Thoracic aorta (tissue), 2 donors: ENCODE results near the gene PDGFC. TPM values are rescaled to one million over a fixed set of nuclear protein-coding genes. Genes with fewer than 3 reads are reported as not detected.
A peak's percentile ranks its signal among the peaks of the same experiment; 100 is the strongest.

ENCODE experiments used
- ATAC-seq: fragments of 150-250 bp; one replicate; pipeline ENCODE4 v1.8.0; 2017; ENCODE audit warnings: low read depth; ENCODE audit not compliant: insufficient number of reproducible peaks, low FRiP score
- DNase-seq: peaks from one replicate; pipeline ENCODE4 v3.0.0-alpha.2; 2020; ENCODE audit warnings: low spot score
- H3K27ac ChIP-seq, 2 donors: fragments of 200-600 bp; sonication (generic); 1 replicate in 1 of 2; 2 replicates in 1 of 2; pipeline ENCODE4 v1.5.1; 2016; ENCODE audit warnings: mild to moderate bottlenecking in 2 of 2, moderate library complexity in 2 of 2
- H3K27me3 ChIP-seq: fragments of 200-600 bp; sonication (generic); replicated peaks from 2 replicates; pipeline ENCODE4 v1.6.0; 2016; ENCODE audit warnings: mild to moderate bottlenecking; ENCODE audit not compliant: insufficient read depth
- H3K36me3 ChIP-seq: fragments of 200-600 bp; sonication (generic); one replicate; pipeline ENCODE4 v1.5.1; 2016
- H3K4me1 ChIP-seq, 2 donors: fragments of 200-600 bp; sonication (generic); 1 replicate in 1 of 2; 2 replicates in 1 of 2; pipeline versions ENCODE4 v1.5.1 to v1.6.0; 2016; ENCODE audit warnings: low read depth in 2 of 2, mild to moderate bottlenecking in 1 of 2; ENCODE audit not compliant: control insufficient read depth in 1 of 2
- H3K4me3 ChIP-seq: fragments of 200-600 bp; sonication (generic); 2 replicates; pipeline ENCODE4 v1.5.1; 2016; ENCODE audit warnings: mild to moderate bottlenecking
- H3K9me3 ChIP-seq: fragments of 200-600 bp; sonication (generic); 2 replicates; pipeline ENCODE4 v1.5.1; 2016
- total RNA-seq, 2 donors: library from RNA; depleted of rRNA; stranded (reverse); fragments of >200 nt; gene quantifications; one replicate each; pipeline versions ENCODE4 v1.1.0 to v1.2.3, GENCODE V29; 2016
- TF ChIP-seq, protein P1 (sequence below): fragments of 200-600 bp; sonication (generic); IDR thresholded peaks from one replicate; pipeline ENCODE4 v1.5.1; 2019; ENCODE audit warnings: antibody characterized with exemption

Gene PDGFC
- total RNA-seq, 2 donors from 2014 or later, result 31.4 to 32.8 TPM

DNA sequence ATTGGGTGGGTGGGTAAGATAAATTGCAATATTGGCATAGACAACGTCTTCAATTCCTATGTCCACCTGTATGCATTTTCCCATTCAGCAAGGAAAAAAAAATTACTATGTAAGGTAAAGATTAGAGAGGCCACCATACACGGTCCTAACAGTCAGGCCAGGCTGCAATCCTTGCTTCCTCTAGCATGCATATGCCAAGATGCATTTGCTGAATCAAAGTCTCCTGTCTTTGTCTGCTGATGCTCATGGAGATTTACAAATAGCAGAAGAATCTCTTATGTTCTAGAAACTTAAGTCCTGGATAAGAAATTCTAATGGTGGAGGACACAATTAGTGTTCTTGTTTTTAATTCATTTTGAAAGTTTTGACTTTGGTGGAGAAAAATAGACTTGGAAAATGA lies 206.8 kb downstream of the PDGFC start:
- Histone ChIP-seq H3K4me1 (peaks cover 30 to 49% of the 10 kb centered on the region in 2 donors), H3K4me3 (no peak overlapping the region), H3K36me3 (no peaks in the 10 kb centered on the region), H3K27me3 (no peaks in the 10 kb centered on the region), H3K9me3 (no peaks in the 10 kb centered on the region), H3K27ac (peak overlapping the region in 1 of 2 donors; percentile 26)
- ATAC-seq, result no peak
- TF ChIP-seq, protein P1, sequence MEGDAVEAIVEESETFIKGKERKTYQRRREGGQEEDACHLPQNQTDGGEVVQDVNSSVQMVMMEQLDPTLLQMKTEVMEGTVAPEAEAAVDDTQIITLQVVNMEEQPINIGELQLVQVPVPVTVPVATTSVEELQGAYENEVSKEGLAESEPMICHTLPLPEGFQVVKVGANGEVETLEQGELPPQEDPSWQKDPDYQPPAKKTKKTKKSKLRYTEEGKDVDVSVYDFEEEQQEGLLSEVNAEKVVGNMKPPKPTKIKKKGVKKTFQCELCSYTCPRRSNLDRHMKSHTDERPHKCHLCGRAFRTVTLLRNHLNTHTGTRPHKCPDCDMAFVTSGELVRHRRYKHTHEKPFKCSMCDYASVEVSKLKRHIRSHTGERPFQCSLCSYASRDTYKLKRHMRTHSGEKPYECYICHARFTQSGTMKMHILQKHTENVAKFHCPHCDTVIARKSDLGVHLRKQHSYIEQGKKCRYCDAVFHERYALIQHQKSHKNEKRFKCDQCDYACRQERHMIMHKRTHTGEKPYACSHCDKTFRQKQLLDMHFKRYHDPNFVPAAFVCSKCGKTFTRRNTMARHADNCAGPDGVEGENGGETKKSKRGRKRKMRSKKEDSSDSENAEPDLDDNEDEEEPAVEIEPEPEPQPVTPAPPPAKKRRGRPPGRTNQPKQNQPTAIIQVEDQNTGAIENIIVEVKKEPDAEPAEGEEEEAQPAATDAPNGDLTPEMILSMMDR, result no peak
- DNase-seq, result no peak

DNA sequence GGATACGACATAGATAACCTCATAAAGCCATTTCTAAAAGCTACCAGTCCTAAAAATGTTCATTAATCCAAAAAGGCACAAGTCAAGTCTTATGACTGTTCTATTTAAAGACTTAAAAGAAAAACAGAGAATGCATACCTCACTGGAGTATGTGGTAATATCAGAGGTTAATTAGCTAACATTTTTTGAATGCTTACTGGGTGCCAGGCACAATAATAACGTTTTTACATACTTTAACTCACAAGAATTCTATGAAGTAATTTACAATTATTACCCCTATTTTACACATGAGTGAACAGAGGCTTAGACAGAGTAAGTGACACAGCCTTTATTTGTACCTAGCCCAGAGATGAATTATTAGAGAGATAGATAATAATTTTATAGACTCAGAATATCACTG lies 207.5 kb downstream of the PDGFC start:
- H3K4me1 ChIP-seq, result peaks cover 24 to 44% of the 10 kb centered on the region in 2 donors
- ATAC-seq (no peak), DNase-seq (no peak)
- TF ChIP-seq, protein P1, result no peak
- no peaks in the 10 kb centered on the region for H3K27me3 ChIP-seq
- H3K4me3 ChIP-seq, result no peak overlapping the region
- no peaks in the 10 kb centered on the region for H3K36me3 ChIP-seq
- H3K27ac ChIP-seq, result peak overlapping the region in 1 of 2 donors; percentile 26
- H3K9me3 ChIP-seq, result no peaks in the 10 kb centered on the region

DNA sequence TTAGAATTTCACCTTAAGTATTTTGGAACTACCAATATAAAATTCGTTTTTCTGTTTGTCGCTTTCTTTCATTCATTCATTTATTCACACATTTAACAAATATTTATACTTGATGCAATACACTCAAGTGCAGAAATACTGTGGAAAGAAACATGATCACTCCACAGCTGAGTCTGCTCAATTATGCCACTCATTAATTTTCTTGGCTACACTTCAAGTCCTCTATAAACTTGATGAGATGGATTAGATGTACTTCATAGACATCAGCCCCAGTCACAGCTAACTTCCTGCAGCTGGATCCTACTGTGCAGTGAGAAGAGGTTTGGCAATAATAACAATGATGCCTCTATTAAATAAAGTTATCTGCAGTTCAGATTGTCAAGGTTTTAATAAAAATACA lies 208.1 kb downstream of the PDGFC start:
- Histone ChIP-seq H3K27ac (peak overlapping the region in 1 of 2 donors; percentile 26), H3K4me1 (peaks cover 22 to 44% of the 10 kb centered on the region in 2 donors), H3K9me3 (no peaks in the 10 kb centered on the region), H3K4me3 (no peak overlapping the region), H3K27me3 (no peaks in the 10 kb centered on the region), H3K36me3 (no peaks in the 10 kb centered on the region)
- TF ChIP-seq, protein P1, result no peak
- DNase-seq, result no peak
- no peak for ATAC-seq

DNA sequence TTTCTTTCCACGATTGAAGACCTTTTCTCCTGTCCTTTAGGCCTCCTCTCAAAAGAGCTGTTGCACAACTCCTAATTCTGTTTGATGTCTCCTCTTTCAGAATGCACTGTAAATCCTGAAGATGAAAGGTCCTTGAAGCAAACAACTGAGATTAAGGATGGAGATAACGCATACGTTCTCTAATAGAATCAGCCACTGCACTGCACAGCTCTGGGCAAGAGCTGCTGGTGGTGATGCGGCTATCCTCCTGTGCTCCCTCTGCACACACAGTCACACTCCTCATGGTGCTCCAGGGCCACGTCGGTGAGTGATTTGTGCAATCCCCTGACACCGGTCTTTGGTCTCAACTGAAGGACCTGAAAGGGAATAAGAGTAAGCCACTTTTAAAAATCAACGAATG lies 208.7 kb downstream of the PDGFC start:
- Histone ChIP-seq H3K9me3 (no peaks in the 10 kb centered on the region), H3K27ac (no peak overlapping the region), H3K4me1 (peaks cover 19 to 38% of the 10 kb centered on the region in 2 donors), H3K4me3 (no peak overlapping the region), H3K27me3 (no peaks in the 10 kb centered on the region), H3K36me3 (no peaks in the 10 kb centered on the region)
- no peak for ATAC-seq
- TF ChIP-seq, protein P1, result no peak
- no peak for DNase-seq

DNA sequence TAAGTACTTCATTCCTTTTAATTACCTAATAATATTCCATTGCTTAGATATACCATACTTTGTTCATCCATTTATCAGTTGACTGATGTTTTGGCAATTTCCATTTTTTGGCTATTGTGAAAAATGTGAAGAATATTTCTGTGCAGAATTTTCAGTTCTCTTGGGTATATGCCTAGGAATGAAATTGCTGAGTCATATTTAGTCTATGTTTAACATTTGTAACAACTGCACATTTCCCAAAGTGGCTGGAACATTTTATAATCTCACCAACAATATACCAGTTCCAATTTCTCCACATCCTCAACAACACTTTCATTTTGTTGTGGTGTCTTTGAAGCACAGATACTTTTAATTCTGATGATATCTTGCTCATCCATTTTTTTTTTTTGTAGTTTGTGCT lies 215.5 kb downstream of the PDGFC start:
- DNase-seq (no peak), ATAC-seq (no peak)
- H3K36me3 ChIP-seq, result no peaks in the 10 kb centered on the region
- H3K27me3 ChIP-seq, result no peaks in the 10 kb centered on the region
- H3K9me3 ChIP-seq, result no peaks in the 10 kb centered on the region
- TF ChIP-seq, protein P1, result no peak
- H3K27ac ChIP-seq, result no peak overlapping the region
- H3K4me1 ChIP-seq, result peaks cover 3 to 5% of the 10 kb centered on the region in 2 donors
- no peak overlapping the region for H3K4me3 ChIP-seq
